Thoracic aorta (tissue), 2 donors: ENCODE results near the gene SIK2. TPM values are rescaled to one million over a fixed set of nuclear protein-coding genes. Genes with fewer than 3 reads are reported as not detected.

ENCODE experiments used
- ATAC-seq: fragments of 150-250 bp; one replicate; pipeline ENCODE4 v1.8.0; 2017; ENCODE audit warnings: low read depth; ENCODE audit not compliant: insufficient number of reproducible peaks, low FRiP score
- DNase-seq: peaks from one replicate; pipeline ENCODE4 v3.0.0-alpha.2; 2020; ENCODE audit warnings: low spot score
- H3K27ac ChIP-seq, 2 donors: fragments of 200-600 bp; sonication (generic); 1 replicate in 1 of 2; 2 replicates in 1 of 2; pipeline ENCODE4 v1.5.1; 2016; ENCODE audit warnings: mild to moderate bottlenecking in 2 of 2, moderate library complexity in 2 of 2
- H3K27me3 ChIP-seq: fragments of 200-600 bp; sonication (generic); replicated peaks from 2 replicates; pipeline ENCODE4 v1.6.0; 2016; ENCODE audit warnings: mild to moderate bottlenecking; ENCODE audit not compliant: insufficient read depth
- H3K36me3 ChIP-seq: fragments of 200-600 bp; sonication (generic); one replicate; pipeline ENCODE4 v1.5.1; 2016
- H3K4me1 ChIP-seq, 2 donors: fragments of 200-600 bp; sonication (generic); 1 replicate in 1 of 2; 2 replicates in 1 of 2; pipeline versions ENCODE4 v1.5.1 to v1.6.0; 2016; ENCODE audit warnings: low read depth in 2 of 2, mild to moderate bottlenecking in 1 of 2; ENCODE audit not compliant: control insufficient read depth in 1 of 2
- H3K4me3 ChIP-seq: fragments of 200-600 bp; sonication (generic); 2 replicates; pipeline ENCODE4 v1.5.1; 2016; ENCODE audit warnings: mild to moderate bottlenecking
- H3K9me3 ChIP-seq: fragments of 200-600 bp; sonication (generic); 2 replicates; pipeline ENCODE4 v1.5.1; 2016
- total RNA-seq, 2 donors: library from RNA; depleted of rRNA; stranded (reverse); fragments of >200 nt; gene quantifications; one replicate each; pipeline versions ENCODE4 v1.1.0 to v1.2.3, GENCODE V29; 2016
- TF ChIP-seq, protein P1 (sequence below): fragments of 200-600 bp; sonication (generic); IDR thresholded peaks from one replicate; pipeline ENCODE4 v1.5.1; 2019; ENCODE audit warnings: antibody characterized with exemption

Gene SIK2
- total RNA-seq, 2 donors from 2014 or later: 9.9 to 15.0 TPM

DNA sequence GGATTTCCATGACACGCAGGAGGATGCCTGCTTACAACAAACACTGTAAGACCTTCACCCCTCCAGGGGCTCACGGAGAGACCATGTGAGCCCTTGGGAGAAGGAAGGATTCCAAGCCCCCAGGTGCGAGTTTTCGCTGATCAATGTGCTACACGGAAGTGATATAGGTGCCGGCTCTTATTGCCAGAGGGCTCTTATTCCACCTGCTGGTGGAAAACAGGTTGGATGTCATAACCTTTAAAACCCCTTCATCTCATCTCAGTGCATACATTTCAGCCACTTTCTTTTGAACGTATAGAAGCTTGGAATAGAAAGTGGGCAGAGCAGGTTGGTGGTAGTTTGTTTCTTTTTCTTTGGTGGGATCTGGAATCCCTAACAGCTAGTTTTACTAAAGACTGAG is 35.9 kb upstream of the SIK2 start:
- H3K27me3 ChIP-seq: no peaks in the 10 kb centered on the region
- H3K36me3 ChIP-seq: no peaks in the 10 kb centered on the region
- no peaks in the 10 kb centered on the region for H3K9me3 ChIP-seq
- no peaks in the 10 kb centered on the region for H3K4me1 ChIP-seq
- H3K4me3 ChIP-seq: no peak overlapping the region
- H3K27ac ChIP-seq: no peak overlapping the region
- DNase-seq: no peak
- no peak for ATAC-seq
- TF ChIP-seq, protein P1, sequence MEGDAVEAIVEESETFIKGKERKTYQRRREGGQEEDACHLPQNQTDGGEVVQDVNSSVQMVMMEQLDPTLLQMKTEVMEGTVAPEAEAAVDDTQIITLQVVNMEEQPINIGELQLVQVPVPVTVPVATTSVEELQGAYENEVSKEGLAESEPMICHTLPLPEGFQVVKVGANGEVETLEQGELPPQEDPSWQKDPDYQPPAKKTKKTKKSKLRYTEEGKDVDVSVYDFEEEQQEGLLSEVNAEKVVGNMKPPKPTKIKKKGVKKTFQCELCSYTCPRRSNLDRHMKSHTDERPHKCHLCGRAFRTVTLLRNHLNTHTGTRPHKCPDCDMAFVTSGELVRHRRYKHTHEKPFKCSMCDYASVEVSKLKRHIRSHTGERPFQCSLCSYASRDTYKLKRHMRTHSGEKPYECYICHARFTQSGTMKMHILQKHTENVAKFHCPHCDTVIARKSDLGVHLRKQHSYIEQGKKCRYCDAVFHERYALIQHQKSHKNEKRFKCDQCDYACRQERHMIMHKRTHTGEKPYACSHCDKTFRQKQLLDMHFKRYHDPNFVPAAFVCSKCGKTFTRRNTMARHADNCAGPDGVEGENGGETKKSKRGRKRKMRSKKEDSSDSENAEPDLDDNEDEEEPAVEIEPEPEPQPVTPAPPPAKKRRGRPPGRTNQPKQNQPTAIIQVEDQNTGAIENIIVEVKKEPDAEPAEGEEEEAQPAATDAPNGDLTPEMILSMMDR: no peak

DNA sequence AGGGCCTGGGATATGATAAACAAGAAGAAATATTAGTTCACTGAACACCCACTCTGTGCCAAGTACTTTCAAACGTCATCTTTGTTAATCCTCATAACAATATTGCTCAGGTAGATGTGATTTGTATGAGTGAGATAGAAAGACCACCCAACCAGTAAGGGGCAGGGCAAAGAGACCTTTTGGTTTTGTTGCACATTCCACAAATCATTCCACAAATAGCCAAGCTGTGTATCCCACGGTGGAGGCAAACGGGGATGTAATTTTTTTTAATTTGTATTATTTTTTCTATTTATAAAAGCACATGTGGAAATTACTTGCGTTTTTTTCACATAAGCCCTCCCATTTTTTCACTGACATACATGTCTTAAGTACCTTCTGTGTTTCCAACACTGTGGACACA is 32.8 kb upstream of the SIK2 start:
- Histone ChIP-seq H3K4me3 (no peak overlapping the region), H3K9me3 (no peaks in the 10 kb centered on the region), H3K36me3 (no peaks in the 10 kb centered on the region), H3K4me1 (peaks cover 0 to 3% of the 10 kb centered on the region in 2 donors), H3K27me3 (no peaks in the 10 kb centered on the region), H3K27ac (no peak overlapping the region)
- TF ChIP-seq, protein P1: no peak
- DNase-seq: no peak
- ATAC-seq: no peak

DNA sequence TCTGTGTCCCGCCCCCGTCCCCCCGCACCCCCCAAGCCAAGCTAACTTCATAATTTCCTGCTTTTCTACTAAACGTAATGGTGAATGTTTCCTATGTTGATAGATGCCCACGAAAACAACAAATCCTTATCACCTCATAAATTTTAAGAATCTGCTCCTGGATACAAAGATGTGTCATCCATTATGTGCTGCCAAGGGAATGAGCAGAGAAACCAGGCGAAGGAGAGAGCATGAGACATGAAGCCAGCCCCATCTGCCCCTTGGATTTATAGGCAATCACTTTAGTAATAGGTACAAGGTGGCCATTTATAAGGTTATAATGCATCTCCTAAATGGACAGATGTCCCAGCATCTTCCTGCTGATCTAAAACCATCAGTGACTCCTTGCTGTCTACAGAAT is 31.5 kb upstream of the SIK2 start:
- no peaks in the 10 kb centered on the region for H3K36me3 ChIP-seq
- peaks cover 3 to 7% of the 10 kb centered on the region in 2 donors for H3K4me1 ChIP-seq
- TF ChIP-seq, protein P1: no peak
- DNase-seq (no peak), ATAC-seq (no peak)
- no peaks in the 10 kb centered on the region for H3K27me3 ChIP-seq
- H3K4me3 ChIP-seq: no peak overlapping the region
- no peak overlapping the region for H3K27ac ChIP-seq
- no peaks in the 10 kb centered on the region for H3K9me3 ChIP-seq

DNA sequence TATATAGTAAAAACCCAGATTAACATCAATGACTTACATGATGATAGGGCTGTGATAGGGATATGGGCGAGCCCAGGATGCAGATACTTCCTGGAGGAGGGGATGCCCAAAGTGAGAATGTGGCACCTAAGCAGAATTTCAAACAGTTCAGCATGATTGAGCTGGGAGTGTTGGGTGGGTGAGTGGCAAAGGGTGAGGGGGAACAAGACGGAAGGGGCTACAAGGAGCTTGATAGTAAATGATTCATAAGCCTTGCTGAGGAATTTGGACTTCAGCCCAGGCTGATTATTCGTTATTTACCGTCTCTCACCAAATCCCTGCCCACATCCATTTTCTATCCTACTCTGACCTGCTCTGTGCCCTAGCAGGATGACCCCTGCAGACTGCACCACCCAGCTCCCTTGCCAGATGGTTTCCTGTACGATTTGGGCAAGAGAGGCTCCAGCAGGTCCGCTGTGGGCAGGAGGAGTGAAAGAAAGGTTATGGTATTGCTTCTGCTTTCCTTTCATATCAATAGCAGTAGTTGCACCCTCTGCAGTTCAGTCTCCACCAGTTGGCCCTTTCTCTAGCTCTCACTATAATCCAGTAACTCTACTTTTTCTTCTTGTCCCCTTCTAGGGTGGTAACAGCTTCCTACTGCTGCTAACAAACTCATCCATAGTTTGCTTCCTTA is 30.3 kb upstream of the SIK2 start:
- no peaks in the 10 kb centered on the region for H3K27me3 ChIP-seq
- ATAC-seq (no peak), DNase-seq (no peak)
- no peak overlapping the region for H3K4me3 ChIP-seq
- no peak overlapping the region for H3K27ac ChIP-seq
- no peaks in the 10 kb centered on the region for H3K36me3 ChIP-seq
- H3K9me3 ChIP-seq: no peaks in the 10 kb centered on the region
- peaks cover 3 to 7% of the 10 kb centered on the region in 2 donors for H3K4me1 ChIP-seq
- TF ChIP-seq, protein P1: no peak

DNA sequence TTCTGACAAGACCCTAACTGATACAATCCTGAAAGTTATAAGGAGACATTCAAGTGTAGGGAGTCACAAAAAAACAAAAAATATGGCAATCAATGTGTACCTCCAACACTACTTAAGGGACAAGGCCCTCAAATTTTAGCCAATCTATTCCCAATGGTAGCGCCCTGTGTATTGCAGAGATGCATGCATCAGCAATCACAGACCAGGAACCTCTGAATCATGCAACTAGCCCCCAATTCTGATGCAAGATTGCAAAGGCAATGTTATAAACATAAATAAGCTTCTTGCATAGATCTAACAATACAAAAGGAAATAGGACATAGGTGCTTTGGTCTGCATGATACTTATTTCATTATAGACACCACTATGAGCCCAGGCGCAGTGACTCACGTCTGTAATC is 29.7 kb upstream of the SIK2 start:
- H3K4me3 ChIP-seq: no peak overlapping the region
- no peak for ATAC-seq
- no peak for DNase-seq
- no peak overlapping the region for H3K27ac ChIP-seq
- H3K27me3 ChIP-seq: no peaks in the 10 kb centered on the region
- no peaks in the 10 kb centered on the region for H3K9me3 ChIP-seq
- no peaks in the 10 kb centered on the region for H3K36me3 ChIP-seq
- H3K4me1 ChIP-seq: peaks cover 3 to 7% of the 10 kb centered on the region in 2 donors
- TF ChIP-seq, protein P1: no peak
